Measurements from ENCODE around the gene SLC16A3.

The SLC16A3 gene

GRCh38 chr17:82236142-82236971, 7.5 kb downstream of the SLC16A3 start:
- DNase-seq (ENCODE audit: low read depth), result peak; percentile 57

- DNase-seq (ENCODE audit: low read depth), result peak; percentile 11
Measured at GRCh38 chr17:82237083-82237745, 8.4 kb downstream of the SLC16A3 start.

- DNase-seq (ENCODE audit: low read depth), result no peak
Measured at GRCh38 chr17:82237746-82238471, 9.1 kb downstream of the SLC16A3 start.

GRCh38 chr17:82238472-82239201, 9.8 kb downstream of the SLC16A3 start:
- peak; percentile 95 for DNase-seq (ENCODE audit: low read depth)

- peak; percentile 38 for DNase-seq (ENCODE audit: low read depth)
Measured at GRCh38 chr17:82239401-82239925, 10.6 kb downstream of the SLC16A3 start.

GRCh38 chr17:82239926-82240505, 11.2 kb downstream of the SLC16A3 start:
- peak; percentile 21 for DNase-seq (ENCODE audit: low read depth)

GRCh38 chr17:82240506-82241182, 11.8 kb downstream of the SLC16A3 start:
- peak; percentile 32 for DNase-seq (ENCODE audit: low read depth)

GRCh38 chr17:82241183-82241925, 12.5 kb downstream of the SLC16A3 start:
- DNase-seq (ENCODE audit: low read depth), result peak; percentile 85

GRCh38 chr17:82241926-82242697, 13.3 kb downstream of the SLC16A3 start:
- no peak for DNase-seq (ENCODE audit: low read depth)

- DNase-seq (ENCODE audit: low read depth), result no peak
Measured at GRCh38 chr17:82242698-82242976, 13.8 kb downstream of the SLC16A3 start.

- DNase-seq (ENCODE audit: low read depth), result peak; percentile 83
Measured at GRCh38 chr17:82242977-82243647, 14.3 kb downstream of the SLC16A3 start.

GRCh38 chr17:82243648-82244412, 15.0 kb downstream of the SLC16A3 start:
- DNase-seq (ENCODE audit: low read depth), result peak; percentile 33

- DNase-seq (ENCODE audit: low read depth), result peak; percentile 59
Measured at GRCh38 chr17:82244413-82245133, 15.7 kb downstream of the SLC16A3 start.

GRCh38 chr17:82245134-82246039, 16.5 kb downstream of the SLC16A3 start:
- peak; percentile 26 for DNase-seq (ENCODE audit: low read depth)

GRCh38 chr17:82246040-82246364, 17.2 kb downstream of the SLC16A3 start:
- no peak for DNase-seq (ENCODE audit: low read depth)

GRCh38 chr17:82246365-82247181, 17.7 kb downstream of the SLC16A3 start:
- DNase-seq (ENCODE audit: low read depth), result peak; percentile 75
